ENCODE measurements around the gene FAXC. TPM values are rescaled to one million over a fixed set of nuclear protein-coding genes. Genes with fewer than 3 reads are reported as not detected.

Gene FAXC
- total and polyA plus RNA-seq, 10 donors: 0.05 to 1.0 (median 0.25) TPM; not detected in 1

DNA sequence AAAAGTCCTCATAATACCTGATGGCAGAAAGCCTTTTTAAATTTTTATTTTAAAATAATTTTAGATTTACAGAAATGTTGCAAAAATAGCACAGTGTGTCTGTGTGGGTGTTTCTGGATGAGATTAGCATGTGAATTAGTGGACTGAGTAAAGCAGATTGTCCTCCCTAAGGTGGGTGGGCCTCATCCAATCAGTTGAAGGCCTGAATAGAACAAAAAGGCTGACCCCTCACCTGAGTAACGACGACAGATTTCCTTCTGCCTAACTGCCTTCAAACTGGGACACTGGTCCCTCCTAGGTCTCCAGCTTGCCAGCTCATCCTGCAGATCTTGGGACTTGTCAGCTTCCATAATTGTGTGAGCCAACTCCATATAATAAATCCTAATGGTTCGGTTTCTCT, 54.2 kb downstream of the FAXC start:
- H3K4me3 ChIP-seq: no peak overlapping the region
- intact Hi-C loops (cut with DNase I; ENCODE audit: low total_unique reads): no loop called here
- H3K27ac ChIP-seq: no peak overlapping the region
- H3K27me3 ChIP-seq (replicated peaks in 1 of 7): peaks cover 0 to 10% (median 0%) of the 10 kb centered on the region in 7 donors
- no peaks in the 10 kb centered on the region for H3K9me3 ChIP-seq
- no peaks in the 10 kb centered on the region for H3K4me1 ChIP-seq
- DNase-seq: no peak
- WGBS, 5 donors: 80 to 93% (median 85%) methylated on average over 3 of the region's 3 CpGs
- no peaks in the 10 kb centered on the region for H3K36me3 ChIP-seq
- TF ChIP-seq POLR2AphosphoS5 (IDR thresholded peaks at IDR 0.05): no peak
- TF ChIP-seq, protein P1, sequence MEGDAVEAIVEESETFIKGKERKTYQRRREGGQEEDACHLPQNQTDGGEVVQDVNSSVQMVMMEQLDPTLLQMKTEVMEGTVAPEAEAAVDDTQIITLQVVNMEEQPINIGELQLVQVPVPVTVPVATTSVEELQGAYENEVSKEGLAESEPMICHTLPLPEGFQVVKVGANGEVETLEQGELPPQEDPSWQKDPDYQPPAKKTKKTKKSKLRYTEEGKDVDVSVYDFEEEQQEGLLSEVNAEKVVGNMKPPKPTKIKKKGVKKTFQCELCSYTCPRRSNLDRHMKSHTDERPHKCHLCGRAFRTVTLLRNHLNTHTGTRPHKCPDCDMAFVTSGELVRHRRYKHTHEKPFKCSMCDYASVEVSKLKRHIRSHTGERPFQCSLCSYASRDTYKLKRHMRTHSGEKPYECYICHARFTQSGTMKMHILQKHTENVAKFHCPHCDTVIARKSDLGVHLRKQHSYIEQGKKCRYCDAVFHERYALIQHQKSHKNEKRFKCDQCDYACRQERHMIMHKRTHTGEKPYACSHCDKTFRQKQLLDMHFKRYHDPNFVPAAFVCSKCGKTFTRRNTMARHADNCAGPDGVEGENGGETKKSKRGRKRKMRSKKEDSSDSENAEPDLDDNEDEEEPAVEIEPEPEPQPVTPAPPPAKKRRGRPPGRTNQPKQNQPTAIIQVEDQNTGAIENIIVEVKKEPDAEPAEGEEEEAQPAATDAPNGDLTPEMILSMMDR (IDR thresholded peaks at IDR 0.05 in 8 of 11, conservative IDR thresholded peaks at IDR 0.05 in 3 of 11): no peak
- no peak for TF ChIP-seq POLR2A (IDR thresholded peaks at IDR 0.05)

DNA sequence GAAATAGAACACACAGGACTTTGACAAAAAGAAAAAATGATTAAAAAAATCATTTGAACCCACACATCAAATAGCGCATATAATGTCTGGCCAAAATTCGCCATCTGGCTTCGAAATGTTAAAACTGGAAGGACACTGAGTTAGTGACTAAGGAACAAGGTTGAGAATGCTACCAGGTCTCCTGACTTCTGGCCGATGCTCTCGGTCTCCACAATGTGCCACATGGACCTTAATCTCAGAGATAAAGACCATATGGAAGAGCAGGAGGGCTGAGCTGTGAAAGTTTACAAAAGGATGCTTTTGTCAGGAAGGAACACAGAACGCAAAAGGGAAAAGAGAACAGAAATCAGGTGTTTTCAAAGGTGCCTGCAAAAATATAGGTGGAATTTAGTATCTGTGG, 54.7 kb downstream of the FAXC start:
- no peak overlapping the region for H3K27ac ChIP-seq
- no peak overlapping the region for H3K4me3 ChIP-seq
- H3K27me3 ChIP-seq (replicated peaks in 1 of 7): peaks cover 0 to 10% (median 0%) of the 10 kb centered on the region in 7 donors
- 86 to 92% (median 90%) methylated on average over 6 of the region's 6 CpGs for WGBS, 5 donors
- intact Hi-C loops (cut with DNase I; ENCODE audit: low total_unique reads): no loop called here
- no peaks in the 10 kb centered on the region for H3K36me3 ChIP-seq
- H3K9me3 ChIP-seq: no peaks in the 10 kb centered on the region
- no peaks in the 10 kb centered on the region for H3K4me1 ChIP-seq
- no peak for TF ChIP-seq POLR2AphosphoS5 (IDR thresholded peaks at IDR 0.05)
- TF ChIP-seq POLR2A (IDR thresholded peaks at IDR 0.05): no peak
- TF ChIP-seq, protein P1 (IDR thresholded peaks at IDR 0.05 in 8 of 11, conservative IDR thresholded peaks at IDR 0.05 in 3 of 11): no peak
- DNase-seq: no peak

DNA sequence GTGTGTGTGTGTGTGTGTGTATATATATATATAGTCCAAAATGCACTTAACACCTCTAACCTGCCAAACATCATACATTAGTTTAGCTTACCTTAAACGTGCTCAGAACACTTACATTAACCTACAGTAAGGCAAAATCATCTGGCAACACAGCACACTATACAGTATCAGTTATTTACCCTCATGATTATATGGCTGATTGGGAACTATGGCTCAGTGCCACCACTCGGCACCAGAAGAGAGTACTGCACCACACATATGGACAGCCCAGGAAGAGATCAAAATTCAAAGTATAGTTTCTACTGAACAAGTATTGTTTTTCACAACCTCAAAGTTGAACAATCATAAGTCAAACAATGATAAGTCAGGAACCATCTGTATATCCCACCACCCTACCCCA, 59.8 kb downstream of the FAXC start:
- intact Hi-C loops (cut with DNase I; ENCODE audit: low total_unique reads): no loop called here
- H3K27ac ChIP-seq: no peak overlapping the region
- no peaks in the 10 kb centered on the region for H3K9me3 ChIP-seq
- H3K36me3 ChIP-seq: no peaks in the 10 kb centered on the region
- TF ChIP-seq, protein P1 (IDR thresholded peaks at IDR 0.05 in 8 of 11, conservative IDR thresholded peaks at IDR 0.05 in 3 of 11): no peak
- no peak for TF ChIP-seq POLR2AphosphoS5 (IDR thresholded peaks at IDR 0.05)
- no peaks in the 10 kb centered on the region for H3K4me1 ChIP-seq
- 79 to 82% (median 80%) methylated on average over 2 of the region's 2 CpGs for WGBS, 5 donors
- no peaks in the 10 kb centered on the region for H3K27me3 ChIP-seq (replicated peaks in 1 of 7)
- no peak for DNase-seq
- H3K4me3 ChIP-seq: no peak overlapping the region

DNA sequence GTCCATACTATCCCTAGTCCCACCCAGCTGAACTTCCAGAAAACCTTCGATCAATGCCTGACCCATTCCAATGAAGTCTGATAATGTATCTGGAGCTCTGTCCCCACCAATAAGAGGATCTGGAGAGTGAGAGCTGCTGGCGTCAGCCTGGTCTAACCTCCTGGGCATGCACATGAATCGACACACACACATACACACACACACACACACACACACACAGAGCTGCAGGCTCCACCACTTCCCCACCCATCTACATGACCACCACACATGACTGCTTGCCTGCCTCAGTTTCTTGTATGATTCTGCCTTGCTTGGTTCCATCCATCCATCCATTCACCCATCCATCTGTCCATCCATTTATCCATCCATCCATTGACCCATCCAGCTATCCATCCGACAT, 60.8 kb downstream of the FAXC start:
- Histone ChIP-seq H3K4me3 (no peak overlapping the region), H3K27ac (no peak overlapping the region), H3K9me3 (no peaks in the 10 kb centered on the region), H3K27me3 (replicated peaks in 1 of 7) (no peaks in the 10 kb centered on the region), H3K4me1 (no peaks in the 10 kb centered on the region), H3K36me3 (no peaks in the 10 kb centered on the region)
- no peak for DNase-seq
- WGBS, 5 donors: 77 to 91% (median 89%) methylated on average over 4 of the region's 4 CpGs
- intact Hi-C loops (cut with DNase I; ENCODE audit: low total_unique reads): no loop called here
- TF ChIP-seq, protein P1 (IDR thresholded peaks at IDR 0.05 in 8 of 11, conservative IDR thresholded peaks at IDR 0.05 in 3 of 11): no peak
- TF ChIP-seq POLR2A (IDR thresholded peaks at IDR 0.05): no peak
- no peak for TF ChIP-seq POLR2AphosphoS5 (IDR thresholded peaks at IDR 0.05)
